Spleen (tissue), 11 donors: ENCODE results near the gene TMEM9B. TPM values are rescaled to one million over a fixed set of nuclear protein-coding genes. Genes with fewer than 3 reads are reported as not detected.

Source experiments
- DNase-seq: peaks from one replicate; pipeline ENCODE4 v3.0.0-alpha.2; 2020
- H3K27ac ChIP-seq, 8 donors: fragments of 200-600 bp; sonication (generic) in 7 of 8; 1 replicate in 4 of 8; 2 replicates in 4 of 8; pipeline versions ENCODE4 v1.5.0 to v1.8.0; 2016 to 2021; ENCODE audit warnings: inconsistent platforms in 4 of 8, mild to moderate bottlenecking in 4 of 8, moderate library complexity in 1 of 8
- H3K27me3 ChIP-seq, 7 donors: fragments of 200-600 bp; sonication (generic) in 6 of 7; replicated peaks in 1 of 7; 1 replicate in 4 of 7; 2 replicates in 3 of 7; pipeline versions ENCODE4 v1.5.0 to v1.8.0; 2016 to 2021; ENCODE audit warnings: inconsistent platforms in 3 of 7, mild to moderate bottlenecking in 1 of 7
- H3K36me3 ChIP-seq, 6 donors: fragments of 200-600 bp; sonication (generic) in 5 of 6; 1 replicate in 4 of 6; 2 replicates in 2 of 6; pipeline versions ENCODE4 v1.5.0 to v1.8.0; 2016 to 2021; ENCODE audit warnings: inconsistent platforms in 2 of 6
- H3K4me1 ChIP-seq, 6 donors: fragments of 200-600 bp; sonication (generic) in 5 of 6; 1 replicate in 3 of 6; 2 replicates in 3 of 6; pipeline versions ENCODE4 v1.5.0 to v1.8.0; 2016 to 2021; ENCODE audit warnings: inconsistent platforms in 3 of 6
- H3K4me3 ChIP-seq, 8 donors: fragments of 200-600 bp; sonication (generic) in 7 of 8; 1 replicate in 4 of 8; 2 replicates in 4 of 8; pipeline versions ENCODE4 v1.5.0 to v1.8.0; 2016 to 2021; ENCODE audit warnings: inconsistent platforms in 4 of 8, mild to moderate bottlenecking in 4 of 8, moderate library complexity in 2 of 8
- H3K9me3 ChIP-seq, 8 donors: fragments of 200-600 bp; sonication (generic) in 7 of 8; 1 replicate in 4 of 8; 2 replicates in 4 of 8; pipeline versions ENCODE4 v1.5.0 to v1.8.0; 2016 to 2021; ENCODE audit warnings: inconsistent platforms in 4 of 8
- POLR2A ChIP-seq, 3 donors: fragments of 450-650 bp; IDR thresholded peaks; one replicate each; pipeline ENCODE4 v1.5.1; 2017; ENCODE audit warnings: antibody characterized with exemption in 3 of 3, mild to moderate bottlenecking in 1 of 3
- POLR2AphosphoS5 ChIP-seq, 3 donors: sonication (generic); formaldehyde crosslinking; IDR thresholded peaks; one replicate each; pipeline ENCODE4 v1.5.1; 2017; ENCODE audit warnings: antibody characterized with exemption in 3 of 3
- WGBS, 5 donors: extraction: QIAGEN DNeasy Blood & Tissue Kit in 3 of 5; methylation state at CpG; one replicate each; pipeline versions ENCODE4 v1.1.5 to v1.1.7; 2013 to 2018; 5-methylcytosine and 5-hydroxymethylcytosine counted together
- intact Hi-C: fragments of 100-400 bp; cut with DNase I; formaldehyde crosslinking; loops from one replicate; pipeline ENCODE4 v1.15.0; 2023; ENCODE audit warnings: low total_unique reads
- polyA plus RNA-seq, 3 donors: library from polyadenylated mRNA; stranded (reverse); fragments of 200-250 nt; gene quantifications; one replicate each; pipeline ENCODE4 v1.2.1, GENCODE V29; 2013
- small RNA-seq, 4 donors: library from RNA; depleted of rRNA; stranded (forward); fragments of <200 nt; gene quantifications; one replicate each; pipeline ENCODE3, GENCODE V24; 2016
- total RNA-seq, 7 donors: library from RNA; depleted of rRNA in 3 of 7; stranded (reverse); fragments of >200 nt in 3 of 7; fragmentation: NEBNext Ultra II Directional in 4 of 7; extraction: Animal tissue kit (Norgen Biotek cat#: 25700) in 4 of 7; gene quantifications; one replicate each; pipeline versions ENCODE4 v1.1.0 to v1.2.1, GENCODE V29; 2016 to 2021
- TF ChIP-seq, protein P1 (sequence below), 11 experiments: fragments of 200-600 bp in 7 of 11; fragments of 450-650 bp in 4 of 11; sonication (generic) in 4 of 11; IDR thresholded peaks in 8 of 11; conservative IDR thresholded peaks in 3 of 11; 1 replicate in 7 of 11; 2 replicates in 4 of 11; pipeline versions ENCODE4 v1.4.0 to v1.8.0; 2016 to 2021; ENCODE audit warnings: antibody characterized with exemption in 11 of 11, inconsistent platforms in 4 of 11, mild to moderate bottlenecking in 1 of 11
- donor health status: healthy with polysubstance abuse.
- donor health status: DM: no; HTN: no; CAD: no; lungs with moderate emphysema.
- donor health status: DM: no; HTN: no; CAD: no.
- donor health status: Bipolar disorder and iron deficiency.
- donor health status: healthy.
- donor health status: DM: no; HTN: no; CAD: no.
- donor health status: DM: yes; HTN: yes; CAD: no.

The TMEM9B gene
- total and polyA plus RNA-seq, 10 donors: 30.2 to 56.5 (median 41.5) TPM

DNA sequence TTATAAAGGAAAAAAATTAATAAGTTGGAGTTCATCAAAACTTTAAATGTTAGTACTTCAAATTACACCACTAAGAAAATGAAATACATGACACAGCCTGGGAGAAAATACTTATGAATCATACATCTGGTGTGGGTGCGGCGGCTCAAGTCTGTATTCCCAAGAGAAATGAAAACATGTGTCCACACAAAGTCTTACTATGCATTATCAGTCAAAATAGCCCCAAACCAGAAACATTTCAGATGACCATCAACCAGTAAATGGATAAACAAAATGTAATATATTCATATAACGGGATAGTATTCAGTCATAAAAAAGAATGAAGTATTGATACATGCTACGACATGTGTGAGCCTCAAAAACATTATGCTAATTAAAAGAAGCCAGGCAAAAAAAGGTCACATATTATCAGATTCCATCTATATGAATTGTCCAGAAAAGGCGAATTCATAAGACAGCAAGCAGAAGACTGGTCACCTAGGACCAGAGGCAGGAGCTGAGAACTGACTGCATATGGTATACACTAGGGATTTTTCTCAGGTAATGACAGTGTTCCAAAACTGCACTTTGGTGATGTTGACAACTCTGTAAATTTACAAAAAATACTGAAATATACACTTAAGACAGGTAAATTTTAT is 58.6 kb downstream of the TMEM9B start:
- 73 to 94% (median 88%) methylated on average over 5 of the region's 5 CpGs for WGBS, 5 donors
- TF ChIP-seq POLR2A (IDR thresholded peaks at IDR 0.05) (no peak), POLR2AphosphoS5 (IDR thresholded peaks at IDR 0.05) (no peak)
- TF ChIP-seq, protein P1, sequence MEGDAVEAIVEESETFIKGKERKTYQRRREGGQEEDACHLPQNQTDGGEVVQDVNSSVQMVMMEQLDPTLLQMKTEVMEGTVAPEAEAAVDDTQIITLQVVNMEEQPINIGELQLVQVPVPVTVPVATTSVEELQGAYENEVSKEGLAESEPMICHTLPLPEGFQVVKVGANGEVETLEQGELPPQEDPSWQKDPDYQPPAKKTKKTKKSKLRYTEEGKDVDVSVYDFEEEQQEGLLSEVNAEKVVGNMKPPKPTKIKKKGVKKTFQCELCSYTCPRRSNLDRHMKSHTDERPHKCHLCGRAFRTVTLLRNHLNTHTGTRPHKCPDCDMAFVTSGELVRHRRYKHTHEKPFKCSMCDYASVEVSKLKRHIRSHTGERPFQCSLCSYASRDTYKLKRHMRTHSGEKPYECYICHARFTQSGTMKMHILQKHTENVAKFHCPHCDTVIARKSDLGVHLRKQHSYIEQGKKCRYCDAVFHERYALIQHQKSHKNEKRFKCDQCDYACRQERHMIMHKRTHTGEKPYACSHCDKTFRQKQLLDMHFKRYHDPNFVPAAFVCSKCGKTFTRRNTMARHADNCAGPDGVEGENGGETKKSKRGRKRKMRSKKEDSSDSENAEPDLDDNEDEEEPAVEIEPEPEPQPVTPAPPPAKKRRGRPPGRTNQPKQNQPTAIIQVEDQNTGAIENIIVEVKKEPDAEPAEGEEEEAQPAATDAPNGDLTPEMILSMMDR (IDR thresholded peaks at IDR 0.05 in 8 of 11, conservative IDR thresholded peaks at IDR 0.05 in 3 of 11): no peak
- H3K4me3 ChIP-seq: no peak overlapping the region
- H3K9me3 ChIP-seq: peaks cover 0 to 13% (median 3%) of the 10 kb centered on the region in 8 donors
- H3K27me3 ChIP-seq: no peaks in the 10 kb centered on the region
- peaks cover 0 to 40% (median 12%) of the 10 kb centered on the region in 6 donors for H3K4me1 ChIP-seq
- H3K27ac ChIP-seq: no peak overlapping the region
- no peak for DNase-seq
- intact Hi-C loops: no loop called here
- H3K36me3 ChIP-seq: no peaks in the 10 kb centered on the region

DNA sequence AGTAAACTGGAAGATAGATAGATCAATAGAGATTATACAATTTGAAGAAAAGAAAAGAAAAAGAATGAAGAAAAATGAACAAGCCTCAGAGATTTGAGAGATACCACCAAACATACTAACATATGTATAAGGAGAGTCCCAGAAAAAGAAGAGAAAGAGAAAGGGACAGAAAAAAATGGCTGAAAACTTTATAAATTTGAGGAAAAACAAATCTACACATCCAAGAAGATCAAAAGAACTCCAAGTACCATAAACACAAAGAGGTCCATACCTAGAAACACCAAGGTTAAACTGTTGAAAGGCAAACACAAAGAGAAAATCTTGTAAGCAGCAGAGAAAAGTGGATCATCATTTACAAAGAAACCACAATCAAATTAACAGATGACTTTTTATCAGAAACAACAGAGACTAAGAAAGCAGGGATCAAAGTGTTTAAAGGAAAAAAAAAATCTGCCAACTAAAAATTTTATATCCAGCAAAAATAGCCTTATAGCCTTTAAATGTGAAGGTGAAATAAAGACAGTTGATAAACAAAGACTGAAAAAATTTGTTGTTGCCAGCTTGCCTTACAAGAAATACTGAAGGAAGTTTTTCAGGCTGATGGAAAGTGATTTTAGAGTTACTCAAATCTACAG is 65.0 kb downstream of the TMEM9B start:
- Histone ChIP-seq H3K4me1 (no peaks in the 10 kb centered on the region), H3K27me3 (no peaks in the 10 kb centered on the region), H3K9me3 (peaks cover 7 to 45% (median 35%) of the 10 kb centered on the region in 8 donors), H3K4me3 (no peak overlapping the region), H3K36me3 (no peaks in the 10 kb centered on the region), H3K27ac (no peak overlapping the region)
- no peak for DNase-seq
- TF ChIP-seq, protein P1 (IDR thresholded peaks at IDR 0.05 in 8 of 11, conservative IDR thresholded peaks at IDR 0.05 in 3 of 11): no peak
- TF ChIP-seq POLR2A (IDR thresholded peaks at IDR 0.05) (no peak), POLR2AphosphoS5 (IDR thresholded peaks at IDR 0.05) (no peak)
- intact Hi-C loops: no loop called here

Small RNA genes lying within 50 kb of the gene (small RNA-seq; reads per million reads assigned to genes)
- gene RF00019: 0 reads per million in 4 donors

Other genes with a start within 250 kb of the TMEM9B start
- gene AKIP1, start 53.3 kb downstream of the TMEM9B start, total RNA-seq: 10 to 100 TPM; 17.7 to 33.6 (median 26.6) TPM
- 10 to 100 TPM in 2 of 3 donors, 1 to 10 TPM in 1; 9.8 to 25.3 (median 17.0) TPM for gene AKIP1, start 53.3 kb downstream of the TMEM9B start, polyA plus RNA-seq
- not detected for gene C11orf16, start 31.5 kb downstream of the TMEM9B start, total RNA-seq
- not detected for gene C11orf16, start 31.5 kb downstream of the TMEM9B start, polyA plus RNA-seq
- gene ASCL3, start 21.4 kb downstream of the TMEM9B start, total RNA-seq: not detected
- gene ASCL3, start 21.4 kb downstream of the TMEM9B start, polyA plus RNA-seq: not detected
- gene NRIP3, start 39.6 kb upstream of the TMEM9B start, total RNA-seq: 1 to 10 TPM in 2 of 7 donors, under 1 TPM in 5; 0.39 to 1.8 (median 0.77) TPM
- gene NRIP3, start 39.6 kb upstream of the TMEM9B start, polyA plus RNA-seq: under 1 TPM; 0.02 to 0.22 (median 0.08) TPM
- gene SCUBE2, start 127.2 kb upstream of the TMEM9B start, total RNA-seq: 10 to 100 TPM in 4 of 7 donors, 1 to 10 TPM in 3; 4.8 to 28.6 (median 10.5) TPM
- 1 to 10 TPM; 2.4 to 5.5 (median 3.0) TPM for gene SCUBE2, start 127.2 kb upstream of the TMEM9B start, polyA plus RNA-seq